Thyroid gland (tissue), 4 donors: ENCODE results near the gene TBC1D3C. TPM values are rescaled to one million over a fixed set of nuclear protein-coding genes. Genes with fewer than 3 reads are reported as not detected.
"Not testable (repeated sequence)": the region's sequence is repeated elsewhere in the genome, so short reads cannot be mapped to it uniquely, and the experiment has no call there.

Experiments
- DNase-seq, 2 donors: peaks; one replicate each; pipeline ENCODE4 v3.0.0-alpha.2; 2019
- H3K27ac ChIP-seq, 3 donors: fragments of 200-600 bp; sonication (generic); 1 replicate in 2 of 3; 2 replicates in 1 of 3; pipeline ENCODE4 v1.5.1; 2016 to 2019; ENCODE audit warnings: mild to moderate bottlenecking in 1 of 3, moderate library complexity in 1 of 3
- H3K27me3 ChIP-seq: fragments of 200-600 bp; sonication (generic); one replicate; pipeline ENCODE4 v1.5.1; 2019
- H3K36me3 ChIP-seq, 2 donors: fragments of 200-600 bp; sonication (generic); one replicate each; pipeline ENCODE4 v1.5.1; 2016 to 2019
- H3K4me1 ChIP-seq, 2 donors: fragments of 200-600 bp; sonication (generic); one replicate each; pipeline ENCODE4 v1.5.1; 2017 to 2019
- H3K4me3 ChIP-seq, 3 donors: fragments of 200-600 bp; sonication (generic); replicated peaks in 1 of 3; 1 replicate in 2 of 3; 2 replicates in 1 of 3; pipeline ENCODE4 v1.5.1; 2016; ENCODE audit warnings: mild to moderate bottlenecking in 1 of 3
- H3K9me3 ChIP-seq: fragments of 200-600 bp; sonication (generic); one replicate; pipeline ENCODE4 v1.5.1; 2017
- WGBS, 2 donors: methylation state at CpG; one replicate each; pipeline ENCODE4 v1.1.5; 2017; 5-methylcytosine and 5-hydroxymethylcytosine counted together
- intact Hi-C: fragments of 100-400 bp; cut with DNase I; formaldehyde crosslinking; loops from one replicate; pipeline ENCODE4 v1.15.1; 2023
- small RNA-seq: library from RNA; depleted of rRNA; stranded (forward); fragments of <200 nt; gene quantifications from one replicate; pipeline ENCODE3, GENCODE V24; 2016
- total RNA-seq, 4 donors: library from RNA; depleted of rRNA; stranded (reverse); fragments of >200 nt; gene quantifications; one replicate each; pipeline ENCODE4 v1.2.3, GENCODE V29; 2016

Gene TBC1D3C
- not detected for total RNA-seq

DNA sequence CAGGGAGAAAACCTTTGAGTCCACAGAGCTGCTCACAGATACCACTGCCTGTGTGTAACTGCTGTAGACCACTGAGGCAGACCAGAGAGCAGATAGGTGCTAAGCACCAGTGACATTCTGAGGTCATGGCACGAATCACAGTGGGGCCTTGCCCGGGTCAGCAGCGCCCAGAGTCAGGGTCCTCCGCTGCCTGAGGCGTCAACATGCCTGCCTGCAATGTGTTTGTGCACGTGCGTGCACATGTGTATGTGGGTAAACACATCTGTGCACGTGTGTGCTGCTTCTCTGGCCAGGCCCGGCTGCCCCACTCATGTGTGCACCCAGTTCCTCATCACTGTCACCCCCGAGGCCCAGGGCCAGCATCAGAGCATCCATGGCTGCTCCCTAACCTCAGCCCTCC lies at the start of gene TBC1D3C:
Gene TBC1D3C (minus strand): TSS at position 101 of the 400 bp plus-strand sequence. CDS start 1,568 bp downstream, outside the sequence.
- H3K27me3 ChIP-seq, H3K27ac ChIP-seq, intact Hi-C loops, DNase-seq, H3K4me3 ChIP-seq, H3K9me3 ChIP-seq, H3K36me3 ChIP-seq, H3K4me1 ChIP-seq: not testable (repeated sequence)
- no CpG with 5 or more reads among the region's 10 CpGs for WGBS, 2 donors

DNA sequence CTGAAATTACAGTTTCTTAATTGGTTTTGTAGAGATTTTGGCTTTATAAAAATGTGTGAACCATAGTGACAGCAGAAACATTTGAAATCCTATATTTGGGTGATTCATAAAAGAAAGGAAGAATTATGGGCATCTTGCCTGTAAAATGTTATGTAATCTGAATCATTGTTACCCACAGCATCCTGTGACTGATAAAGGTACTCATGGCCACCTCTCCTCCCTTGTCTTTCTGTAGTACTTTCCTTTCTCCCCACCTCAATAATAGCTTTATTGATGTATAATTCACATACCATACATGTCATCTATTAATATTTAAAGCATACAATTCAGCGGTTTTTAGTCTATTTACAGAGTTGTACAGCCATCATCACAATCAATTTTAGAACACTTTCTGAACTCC lies 30.8 kb upstream of the TBC1D3C start:
- H3K9me3 ChIP-seq, H3K27me3 ChIP-seq, intact Hi-C loops, H3K4me1 ChIP-seq, DNase-seq, H3K36me3 ChIP-seq, H3K4me3 ChIP-seq, H3K27ac ChIP-seq: not testable (repeated sequence)
- WGBS, 2 donors: no CpG with 5 or more reads among the region's 1 CpG

DNA sequence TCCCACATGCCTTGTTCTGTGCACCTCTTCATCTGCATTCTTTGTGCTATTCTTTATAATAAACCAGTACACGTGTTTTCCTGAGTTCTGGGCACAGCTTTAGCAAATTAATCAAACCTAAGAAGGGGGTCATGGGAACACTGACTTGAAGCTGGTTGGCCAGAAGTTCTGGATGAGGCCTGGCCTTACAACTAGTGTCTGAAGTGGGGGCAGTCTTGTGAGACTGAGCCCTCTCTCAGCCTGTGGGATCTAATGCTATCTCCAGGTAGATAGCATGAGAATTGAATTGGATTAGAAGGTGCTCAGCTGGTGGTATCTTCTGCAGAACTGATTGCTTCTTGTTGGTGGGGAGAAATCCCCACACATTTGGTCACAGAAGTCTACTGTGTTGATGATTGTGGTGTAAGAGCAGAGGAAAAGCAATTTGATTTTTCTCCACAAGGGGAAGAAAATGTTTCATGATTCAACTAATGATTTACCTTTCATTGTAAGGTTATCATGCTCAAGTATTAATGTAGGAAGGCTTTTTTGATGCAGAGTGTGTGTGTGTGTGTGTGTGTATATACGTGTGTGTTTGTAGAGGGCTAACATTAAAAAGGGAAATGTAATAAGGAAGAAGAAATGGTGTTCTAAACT lies 25.7 kb upstream of the TBC1D3C start:
- H3K9me3 ChIP-seq, H3K4me3 ChIP-seq, intact Hi-C loops, H3K27ac ChIP-seq, H3K27me3 ChIP-seq, H3K4me1 ChIP-seq, H3K36me3 ChIP-seq, DNase-seq: not testable (repeated sequence)
- WGBS, 2 donors: no CpG with 5 or more reads among the region's 2 CpGs

DNA sequence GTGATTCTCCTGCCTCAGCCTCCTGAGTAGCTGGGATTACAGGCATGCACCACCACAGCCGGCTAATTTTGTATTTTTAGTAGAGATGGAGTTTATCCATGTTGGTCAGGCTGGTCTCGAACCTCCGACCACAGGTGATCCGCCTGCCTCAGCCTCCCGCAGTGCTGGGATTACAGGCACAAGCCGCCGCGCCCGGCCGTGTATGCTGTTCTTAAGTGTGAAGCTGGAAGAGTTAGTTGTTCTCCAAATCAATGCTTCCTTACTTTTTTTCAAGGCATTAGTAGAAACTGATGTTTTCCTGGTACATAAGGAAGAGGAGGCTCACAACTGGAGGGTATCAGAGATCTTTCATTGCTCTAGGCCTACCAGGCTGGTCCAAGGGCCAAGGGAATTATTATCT lies 19.7 kb upstream of the TBC1D3C start:
- H3K4me3 ChIP-seq, H3K4me1 ChIP-seq, H3K27ac ChIP-seq, H3K36me3 ChIP-seq, intact Hi-C loops, H3K27me3 ChIP-seq, H3K9me3 ChIP-seq: not testable (repeated sequence)
- DNase-seq: peak in 1 of 2 donors; percentile 0
- WGBS, 2 donors: no CpG with 5 or more reads among the region's 10 CpGs

DNA sequence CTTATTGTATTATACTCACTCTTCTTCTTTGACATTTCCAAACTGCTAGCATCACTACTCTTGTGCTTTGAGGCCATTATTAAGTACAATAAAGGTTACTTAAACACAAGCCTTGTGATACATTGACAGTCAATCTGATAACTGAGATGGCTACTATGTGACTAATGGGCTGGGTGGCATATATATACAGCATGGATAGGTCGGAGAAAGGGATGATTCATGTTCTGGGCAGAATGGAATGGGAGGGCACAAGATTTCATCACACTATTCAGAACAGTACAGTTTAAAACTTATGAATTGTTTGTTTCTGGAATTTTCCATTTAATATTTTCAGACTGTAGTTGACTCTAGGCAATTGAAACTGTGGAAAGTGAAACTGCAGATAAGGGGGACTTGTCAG lies 18.9 kb upstream of the TBC1D3C start:
- H3K27ac ChIP-seq, H3K27me3 ChIP-seq, H3K4me1 ChIP-seq, H3K36me3 ChIP-seq, intact Hi-C loops, H3K4me3 ChIP-seq, H3K9me3 ChIP-seq, DNase-seq: not testable (repeated sequence)
- WGBS, 2 donors: no CpG with 5 or more reads among the region's 1 CpG

Small RNA genes lying within 50 kb of the gene (small RNA-seq; reads per million reads assigned to genes)
- not detected for gene RF00019

Other genes with a start within 250 kb of the TBC1D3C start
- not detected for gene TBC1D3K, start 144.2 kb downstream of the TBC1D3C start, total RNA-seq
- 10 to 100 TPM in 1 of 4 donors, 1 to 10 TPM in 3; 4.3 to 12.5 (median 8.7) TPM for gene TBC1D3L, start 79.6 kb downstream of the TBC1D3C start, total RNA-seq
- not detected for gene TBC1D3D, start 64.7 kb downstream of the TBC1D3C start, total RNA-seq
- gene TBC1D3E, start 59.3 kb upstream of the TBC1D3C start, total RNA-seq: not detected
- not detected for gene TBC1D3, start 123.9 kb upstream of the TBC1D3C start, total RNA-seq
- gene MRPL45, start 228.5 kb upstream of the TBC1D3C start, total RNA-seq: 10 to 100 TPM; 26.6 to 38.3 (median 30.3) TPM